ENCODE results near the gene AOPEP. TPM values are rescaled to one million over a fixed set of nuclear protein-coding genes. Genes with fewer than 3 reads are reported as not detected.

AOPEP gene
- polyA plus RNA-seq, 1 of the 3 experiments (the other 2 are of a cell fraction): 54.6 TPM

DNA sequence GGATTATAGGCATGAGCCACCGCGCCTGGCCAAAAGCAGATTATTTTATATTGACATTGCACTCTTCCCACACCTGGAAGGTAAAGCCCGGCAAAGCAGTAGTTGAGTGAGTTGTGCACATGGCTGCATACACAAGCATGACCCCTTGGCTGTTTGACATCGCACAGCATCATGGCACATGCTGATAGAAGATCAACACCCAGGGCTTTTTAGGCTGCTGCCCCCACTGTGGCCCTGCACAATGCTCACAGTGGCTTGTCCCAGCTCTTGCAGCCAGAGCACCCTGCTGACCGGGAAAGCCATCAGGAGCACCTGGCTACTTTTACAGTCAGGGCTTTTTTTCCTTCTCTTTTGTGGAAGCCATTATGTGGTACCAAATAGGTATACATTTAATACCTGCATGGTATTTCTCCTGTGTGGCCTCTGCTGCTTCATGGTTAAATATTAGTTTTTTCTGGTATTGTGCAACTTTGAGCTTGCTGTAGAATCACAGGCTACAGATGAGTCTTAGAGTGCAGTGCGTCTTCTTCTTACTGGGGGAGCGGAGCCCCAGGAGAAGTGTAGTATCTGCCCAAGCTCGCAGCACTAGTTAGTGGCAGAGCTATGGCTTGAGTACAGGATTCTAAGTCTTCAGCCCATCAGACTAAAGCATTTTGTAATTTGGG lies 264.5 kb downstream of the AOPEP start:
- ChIA-PET CTCF (interaction anchor here (1.2 kb wide), 2 partner anchors 12 to 137 kb away, joined by 4 read pairs; no protein-coding TSS in a partner anchor), POLR2A (no interaction called here)
- H3K9me3 ChIP-seq: no peaks in the 10 kb centered on the region
- WGBS (ENCODE audit: low lambda C conversion rate): 93% methylated on average over 8 of the region's 8 CpGs
- H3K4me2 ChIP-seq: no peak overlapping the region
- H3K36me3 ChIP-seq (replicated peaks in 1 of 2; ENCODE audit: control insufficient read depth in 1 of 2, insufficient read depth in 2 of 2, low read length in 1 of 2): peaks cover 3 to 7% of the 10 kb centered on the region in 2 experiments
- no peaks in the 10 kb centered on the region for H3K27me3 ChIP-seq (ENCODE audit: insufficient read depth)
- TF ChIP-seq SMC3 (IDR thresholded peaks at IDR 0.05; ENCODE audit: low read depth, low read length): no peak
- TF ChIP-seq TEAD4 (IDR thresholded peaks at IDR 0.05; ENCODE audit: borderline replicate concordance, insufficient read depth): no peak
- TF ChIP-seq EP300 (IDR thresholded peaks at IDR 0.05; ENCODE audit: borderline replicate concordance in 1 of 2, low read depth in 1 of 2, low read length in 1 of 2): no peak
- TF ChIP-seq RAD21 (IDR thresholded peaks at IDR 0.05; ENCODE audit: low read length): no peak
- TF ChIP-seq GABPA (IDR thresholded peaks at IDR 0.05; ENCODE audit: low read depth): no peak
- TF ChIP-seq NRF1 (IDR thresholded peaks at IDR 0.05; ENCODE audit: low read depth, low read length): no peak
- TF ChIP-seq, protein P1, sequence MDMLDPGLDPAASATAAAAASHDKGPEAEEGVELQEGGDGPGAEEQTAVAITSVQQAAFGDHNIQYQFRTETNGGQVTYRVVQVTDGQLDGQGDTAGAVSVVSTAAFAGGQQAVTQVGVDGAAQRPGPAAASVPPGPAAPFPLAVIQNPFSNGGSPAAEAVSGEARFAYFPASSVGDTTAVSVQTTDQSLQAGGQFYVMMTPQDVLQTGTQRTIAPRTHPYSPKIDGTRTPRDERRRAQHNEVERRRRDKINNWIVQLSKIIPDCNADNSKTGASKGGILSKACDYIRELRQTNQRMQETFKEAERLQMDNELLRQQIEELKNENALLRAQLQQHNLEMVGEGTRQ (IDR thresholded peaks at IDR 0.05; ENCODE audit: borderline replicate concordance, low read depth, low read length): no peak
- TF ChIP-seq FOXM1 (IDR thresholded peaks at IDR 0.05; ENCODE audit: low read depth): no peak
- H3K4me3 ChIP-seq (ENCODE audit: low read depth in 2 of 2, low read length in 1 of 2): no peak overlapping the region
- no peak overlapping the region for H2AFZ ChIP-seq (ENCODE audit: low read depth)
- no peak overlapping the region for H3K9ac ChIP-seq
- H3F3A ChIP-seq (replicated peaks; ENCODE audit: insufficient read depth): no peaks in the 10 kb centered on the region
- H3K4me1 ChIP-seq (ENCODE audit: control insufficient read depth in 1 of 2, insufficient read depth in 2 of 2, low read depth in 1 of 2, low read length in 1 of 2): peaks cover 11 to 21% of the 10 kb centered on the region in 2 experiments; a peak in 3 of 4 replicates
- no peak for DNase-seq
- no peaks in the 10 kb centered on the region for H3K79me2 ChIP-seq (ENCODE audit: insufficient read depth)
- no peaks in the 10 kb centered on the region for H3K9me2 ChIP-seq
- no peak overlapping the region for H3K27ac ChIP-seq (ENCODE audit: low read depth in 2 of 2, low read length in 1 of 2)
- no peaks in the 10 kb centered on the region for H4K20me1 ChIP-seq (ENCODE audit: insufficient read depth)

DNA sequence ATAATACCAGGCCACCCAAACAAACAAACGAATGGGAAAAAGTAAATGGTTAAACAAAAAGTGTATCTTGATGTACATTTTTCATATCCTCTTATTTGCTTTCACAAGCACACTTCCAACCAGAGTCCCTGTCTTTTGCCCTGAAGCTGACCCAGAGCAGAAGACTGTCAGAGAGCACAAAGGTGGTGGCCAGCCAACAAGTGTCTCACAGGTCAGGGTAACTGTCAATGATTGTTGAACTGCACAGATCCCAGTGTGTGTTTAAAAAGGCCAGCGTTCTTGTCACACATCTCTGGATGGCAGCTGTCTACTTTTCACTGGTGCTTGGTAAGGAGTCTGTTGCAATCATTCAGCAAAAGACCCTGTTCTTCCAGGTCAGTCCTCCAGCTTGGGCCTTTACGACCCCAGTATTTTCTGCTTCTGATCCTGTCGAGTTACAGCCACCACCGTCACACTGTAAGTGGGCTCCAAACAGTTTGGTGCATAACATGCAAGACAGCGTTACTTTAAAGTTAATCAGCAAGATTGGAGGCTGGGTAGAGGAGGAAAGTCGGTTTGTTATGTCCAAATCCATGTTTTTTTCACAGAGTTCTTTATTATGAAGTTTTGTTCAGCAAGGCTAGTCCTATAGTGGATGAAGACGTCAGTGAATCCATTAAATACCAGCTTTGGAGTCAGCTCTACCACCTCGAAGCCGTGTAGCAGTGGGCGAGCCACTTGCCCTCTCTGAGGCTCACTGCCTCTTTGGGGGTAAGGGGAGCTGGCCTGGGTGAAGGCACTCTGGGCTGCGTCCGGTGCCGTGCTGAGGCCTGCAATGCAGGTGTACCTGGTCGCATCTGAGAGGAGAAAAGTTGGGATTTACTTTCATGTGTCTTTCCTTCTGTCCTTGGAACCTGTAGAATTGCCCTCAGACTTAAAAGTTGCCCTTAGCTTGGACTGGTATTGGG lies 265.7 kb downstream of the AOPEP start:
- H3K4me1 ChIP-seq (ENCODE audit: control insufficient read depth in 1 of 2, insufficient read depth in 2 of 2, low read depth in 1 of 2, low read length in 1 of 2): peaks cover 12 to 29% of the 10 kb centered on the region in 2 experiments; a peak in 3 of 4 replicates
- no peaks in the 10 kb centered on the region for H3K9me3 ChIP-seq
- no peaks in the 10 kb centered on the region for H3K9me2 ChIP-seq
- H3K36me3 ChIP-seq (replicated peaks in 1 of 2; ENCODE audit: control insufficient read depth in 1 of 2, insufficient read depth in 2 of 2, low read length in 1 of 2): peaks cover 3 to 7% of the 10 kb centered on the region in 2 experiments
- no peaks in the 10 kb centered on the region for H3K79me2 ChIP-seq (ENCODE audit: insufficient read depth)
- no peaks in the 10 kb centered on the region for H3K27me3 ChIP-seq (ENCODE audit: insufficient read depth)
- WGBS (ENCODE audit: low lambda C conversion rate): 90% methylated on average over 13 of the region's 15 CpGs
- TF ChIP-seq SIN3A (IDR thresholded peaks at IDR 0.05; ENCODE audit: borderline replicate concordance, low read depth, low read length): no peak
- TF ChIP-seq EP300 (IDR thresholded peaks at IDR 0.05; ENCODE audit: borderline replicate concordance in 1 of 2, low read depth in 1 of 2, low read length in 1 of 2): no peak
- TF ChIP-seq, protein P2, sequence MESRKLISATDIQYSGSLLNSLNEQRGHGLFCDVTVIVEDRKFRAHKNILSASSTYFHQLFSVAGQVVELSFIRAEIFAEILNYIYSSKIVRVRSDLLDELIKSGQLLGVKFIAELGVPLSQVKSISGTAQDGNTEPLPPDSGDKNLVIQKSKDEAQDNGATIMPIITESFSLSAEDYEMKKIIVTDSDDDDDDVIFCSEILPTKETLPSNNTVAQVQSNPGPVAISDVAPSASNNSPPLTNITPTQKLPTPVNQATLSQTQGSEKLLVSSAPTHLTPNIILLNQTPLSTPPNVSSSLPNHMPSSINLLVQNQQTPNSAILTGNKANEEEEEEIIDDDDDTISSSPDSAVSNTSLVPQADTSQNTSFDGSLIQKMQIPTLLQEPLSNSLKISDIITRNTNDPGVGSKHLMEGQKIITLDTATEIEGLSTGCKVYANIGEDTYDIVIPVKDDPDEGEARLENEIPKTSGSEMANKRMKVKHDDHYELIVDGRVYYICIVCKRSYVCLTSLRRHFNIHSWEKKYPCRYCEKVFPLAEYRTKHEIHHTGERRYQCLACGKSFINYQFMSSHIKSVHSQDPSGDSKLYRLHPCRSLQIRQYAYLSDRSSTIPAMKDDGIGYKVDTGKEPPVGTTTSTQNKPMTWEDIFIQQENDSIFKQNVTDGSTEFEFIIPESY (IDR thresholded peaks at IDR 0.05; ENCODE audit: borderline replicate concordance, low read depth): no peak
- no peak for TF ChIP-seq RXRA (IDR thresholded peaks at IDR 0.05; ENCODE audit: borderline replicate concordance, low read depth)
- TF ChIP-seq, protein P3, sequence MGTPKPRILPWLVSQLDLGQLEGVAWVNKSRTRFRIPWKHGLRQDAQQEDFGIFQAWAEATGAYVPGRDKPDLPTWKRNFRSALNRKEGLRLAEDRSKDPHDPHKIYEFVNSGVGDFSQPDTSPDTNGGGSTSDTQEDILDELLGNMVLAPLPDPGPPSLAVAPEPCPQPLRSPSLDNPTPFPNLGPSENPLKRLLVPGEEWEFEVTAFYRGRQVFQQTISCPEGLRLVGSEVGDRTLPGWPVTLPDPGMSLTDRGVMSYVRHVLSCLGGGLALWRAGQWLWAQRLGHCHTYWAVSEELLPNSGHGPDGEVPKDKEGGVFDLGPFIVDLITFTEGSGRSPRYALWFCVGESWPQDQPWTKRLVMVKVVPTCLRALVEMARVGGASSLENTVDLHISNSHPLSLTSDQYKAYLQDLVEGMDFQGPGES (IDR thresholded peaks at IDR 0.05; ENCODE audit: low read depth, low read length): no peak
- TF ChIP-seq YY1 (IDR thresholded peaks at IDR 0.05; ENCODE audit: low read depth): no peak
- TF ChIP-seq, protein P4, sequence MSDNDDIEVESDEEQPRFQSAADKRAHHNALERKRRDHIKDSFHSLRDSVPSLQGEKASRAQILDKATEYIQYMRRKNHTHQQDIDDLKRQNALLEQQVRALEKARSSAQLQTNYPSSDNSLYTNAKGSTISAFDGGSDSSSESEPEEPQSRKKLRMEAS (IDR thresholded peaks at IDR 0.05; ENCODE audit: low read depth): no peak
- TF ChIP-seq POLR2AphosphoS5 (IDR thresholded peaks at IDR 0.05; ENCODE audit: low read depth, low read length): no peak
- TF ChIP-seq MEF2A (IDR thresholded peaks at IDR 0.05; ENCODE audit: borderline replicate concordance, low read depth): no peak
- ChIA-PET CTCF (interaction anchor here (0.8 to 1.4 kb wide), 4 partner anchors 11 to 311 kb away, joined by 3 to 4 read pairs (median 4); no protein-coding TSS in a partner anchor), POLR2A (no interaction called here)
- H3K9ac ChIP-seq: no peak overlapping the region
- H4K20me1 ChIP-seq (ENCODE audit: insufficient read depth): no peaks in the 10 kb centered on the region
- no peak overlapping the region for H2AFZ ChIP-seq (ENCODE audit: low read depth)
- no peak for DNase-seq
- H3K4me3 ChIP-seq (ENCODE audit: low read depth in 2 of 2, low read length in 1 of 2): no peak overlapping the region
- no peaks in the 10 kb centered on the region for H3F3A ChIP-seq (replicated peaks; ENCODE audit: insufficient read depth)
- H3K27ac ChIP-seq (ENCODE audit: low read depth in 2 of 2, low read length in 1 of 2): no peak overlapping the region
- no peak overlapping the region for H3K4me2 ChIP-seq
